HAP-1 (cell line): Measurements from ENCODE around the gene RPL13A.

Experiments
- DNase-seq, 2 experiments: peaks; one replicate each; pipeline ENCODE4 v3.0.0-alpha.2; 2016 to 2020; ENCODE audit warnings: low spot score in 2 of 2
- H3K27me3 ChIP-seq: fragments of 250-450 bp; sonication (Bioruptor Pico); 2 replicates; pipeline ENCODE4 v1.5.1; 2020; ENCODE audit warnings: low read depth, mild to moderate bottlenecking, moderate library complexity
- H3K36me3 ChIP-seq: fragments of 250-450 bp; sonication (Bioruptor Pico); replicated peaks from 2 replicates; pipeline ENCODE4 v1.5.1; 2020; ENCODE audit warnings: mild to moderate bottlenecking
- H3K4me1 ChIP-seq: fragments of 250-450 bp; sonication (Bioruptor Pico); 2 replicates; pipeline ENCODE4 v1.5.1; 2020; ENCODE audit warnings: mild to moderate bottlenecking
- H3K4me3 ChIP-seq: fragments of 250-450 bp; sonication (Bioruptor Pico); 2 replicates; pipeline ENCODE4 v1.5.1; 2020; ENCODE audit warnings: mild to moderate bottlenecking, moderate library complexity
- H3K9me3 ChIP-seq: fragments of 250-450 bp; sonication (Bioruptor Pico); 2 replicates; pipeline ENCODE4 v1.5.1; 2020; ENCODE audit warnings: mild to moderate bottlenecking, moderate library complexity
- in situ Hi-C: fragments of 300-500 bp; cut with MboI; formaldehyde crosslinking; loops from 3 replicates; pipeline ENCODE4 v1.14.3; 2020; ENCODE audit warnings: low sequenced_read_pairs, inconsistent platforms, mixed read lengths

Gene RPL13A

DNA sequence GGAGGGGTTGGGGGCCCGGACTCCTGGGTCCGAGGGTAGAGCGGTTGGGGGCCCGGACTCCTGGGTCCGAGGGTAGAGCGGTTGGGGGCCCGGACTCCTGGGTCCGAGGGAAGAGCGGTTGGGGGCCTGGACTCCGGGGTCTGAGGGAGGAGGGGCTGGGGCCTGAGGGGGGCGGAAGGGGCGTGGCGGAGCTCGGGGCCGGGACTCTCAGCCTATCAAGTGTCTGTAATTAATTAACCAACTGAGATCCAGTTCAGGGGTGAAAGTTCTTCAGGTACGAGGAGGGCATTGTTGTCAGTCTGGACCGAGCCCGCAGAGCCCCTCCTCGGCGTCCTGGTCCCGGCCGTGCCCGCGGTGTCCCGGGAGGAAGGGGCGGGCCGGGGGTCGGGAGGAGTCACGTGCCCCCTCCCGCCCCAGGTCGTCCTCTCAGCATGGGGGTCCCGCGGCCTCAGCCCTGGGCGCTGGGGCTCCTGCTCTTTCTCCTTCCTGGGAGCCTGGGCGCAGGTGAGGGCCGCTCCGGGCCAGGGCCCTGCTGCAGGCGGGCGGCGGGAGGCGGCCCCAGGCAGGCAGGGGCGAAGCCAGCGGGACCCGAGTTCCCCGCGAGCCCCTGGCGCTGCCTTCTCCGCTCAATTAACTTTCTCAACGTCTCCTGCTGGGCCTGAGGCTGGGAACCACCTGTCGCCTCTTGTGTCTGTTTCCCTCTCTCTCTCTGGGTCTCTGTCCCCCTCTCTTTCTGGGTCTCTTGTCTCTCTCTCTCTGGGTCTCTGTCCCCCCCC is 25.8 kb downstream of the RPL13A start:
- H3K36me3 ChIP-seq = no peaks in the 10 kb centered on the region
- peak overlapping the region; percentile 25 for H3K4me3 ChIP-seq
- in situ Hi-C loops = no loop called here
- no peaks in the 10 kb centered on the region for H3K9me3 ChIP-seq
- no peaks in the 10 kb centered on the region for H3K27me3 ChIP-seq
- H3K4me1 ChIP-seq = no peaks in the 10 kb centered on the region
- peak in 1 of 2 experiments; percentile 30 for DNase-seq

- Histone ChIP-seq H3K4me3 (peak overlapping the region; percentile 25; the same call in 1 of the 2 replicates), H3K4me1 (no peaks in the 10 kb centered on the region), H3K36me3 (no peaks in the 10 kb centered on the region), H3K27me3 (no peaks in the 10 kb centered on the region), H3K9me3 (no peaks in the 10 kb centered on the region)
- in situ Hi-C loops = no loop called here
- DNase-seq = no peak
These were observed 26.3 kb downstream of the RPL13A start for GRCh38 chr19:49513746-49514118.

DNA sequence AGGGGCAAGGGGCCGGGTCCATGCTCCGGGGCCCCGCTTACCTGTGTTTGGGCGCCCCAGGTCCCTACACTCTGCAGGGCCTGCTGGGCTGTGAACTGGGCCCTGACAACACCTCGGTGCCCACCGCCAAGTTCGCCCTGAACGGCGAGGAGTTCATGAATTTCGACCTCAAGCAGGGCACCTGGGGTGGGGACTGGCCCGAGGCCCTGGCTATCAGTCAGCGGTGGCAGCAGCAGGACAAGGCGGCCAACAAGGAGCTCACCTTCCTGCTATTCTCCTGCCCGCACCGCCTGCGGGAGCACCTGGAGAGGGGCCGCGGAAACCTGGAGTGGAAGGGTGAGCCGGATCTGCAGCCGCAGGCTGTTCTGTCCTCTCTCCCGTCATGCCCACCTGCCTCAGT is 26.7 kb downstream of the RPL13A start:
- in situ Hi-C loops = no loop called here
- no peak for DNase-seq
- H3K36me3 ChIP-seq = no peaks in the 10 kb centered on the region
- no peak overlapping the region for H3K4me3 ChIP-seq
- H3K9me3 ChIP-seq = no peaks in the 10 kb centered on the region
- no peaks in the 10 kb centered on the region for H3K27me3 ChIP-seq
- H3K4me1 ChIP-seq = no peaks in the 10 kb centered on the region

- in situ Hi-C loops = no loop called here
- Histone ChIP-seq H3K4me1 (no peaks in the 10 kb centered on the region), H3K36me3 (no peaks in the 10 kb centered on the region), H3K27me3 (no peaks in the 10 kb centered on the region), H3K4me3 (no peak overlapping the region), H3K9me3 (no peaks in the 10 kb centered on the region)
- no peak for DNase-seq
These were observed 28.4 kb downstream of the RPL13A start for GRCh38 chr19:49515767-49516166.

DNA sequence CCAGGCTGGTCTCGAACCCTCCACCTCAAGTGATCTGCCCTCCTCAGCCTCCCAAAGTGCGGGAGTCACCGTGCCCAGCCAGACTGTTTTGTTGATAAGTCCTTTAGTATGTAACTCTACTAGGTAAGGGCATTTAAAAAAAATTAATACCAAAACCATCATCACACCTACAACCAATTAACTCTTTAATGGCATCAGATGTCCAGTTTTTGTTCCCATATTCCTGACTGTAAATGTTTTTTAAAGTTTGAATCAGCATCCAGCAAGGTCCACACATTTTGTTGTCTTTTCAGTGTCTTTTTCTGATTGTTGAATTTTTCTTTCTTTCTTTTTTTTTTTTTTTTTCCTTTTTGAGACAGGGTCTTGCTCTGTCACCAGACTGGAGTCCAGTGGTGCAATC is 30.6 kb downstream of the RPL13A start:
- no peaks in the 10 kb centered on the region for H3K27me3 ChIP-seq
- in situ Hi-C loops = no loop called here
- no peaks in the 10 kb centered on the region for H3K9me3 ChIP-seq
- H3K4me3 ChIP-seq = no peak overlapping the region
- H3K4me1 ChIP-seq = no peaks in the 10 kb centered on the region
- DNase-seq = no peak
- H3K36me3 ChIP-seq = no peaks in the 10 kb centered on the region

- H3K36me3 ChIP-seq = no peaks in the 10 kb centered on the region
- no peak for DNase-seq
- in situ Hi-C loops = no loop called here
These were observed 33.4 kb downstream of the RPL13A start for GRCh38 chr19:49520705-49521319.

DNA sequence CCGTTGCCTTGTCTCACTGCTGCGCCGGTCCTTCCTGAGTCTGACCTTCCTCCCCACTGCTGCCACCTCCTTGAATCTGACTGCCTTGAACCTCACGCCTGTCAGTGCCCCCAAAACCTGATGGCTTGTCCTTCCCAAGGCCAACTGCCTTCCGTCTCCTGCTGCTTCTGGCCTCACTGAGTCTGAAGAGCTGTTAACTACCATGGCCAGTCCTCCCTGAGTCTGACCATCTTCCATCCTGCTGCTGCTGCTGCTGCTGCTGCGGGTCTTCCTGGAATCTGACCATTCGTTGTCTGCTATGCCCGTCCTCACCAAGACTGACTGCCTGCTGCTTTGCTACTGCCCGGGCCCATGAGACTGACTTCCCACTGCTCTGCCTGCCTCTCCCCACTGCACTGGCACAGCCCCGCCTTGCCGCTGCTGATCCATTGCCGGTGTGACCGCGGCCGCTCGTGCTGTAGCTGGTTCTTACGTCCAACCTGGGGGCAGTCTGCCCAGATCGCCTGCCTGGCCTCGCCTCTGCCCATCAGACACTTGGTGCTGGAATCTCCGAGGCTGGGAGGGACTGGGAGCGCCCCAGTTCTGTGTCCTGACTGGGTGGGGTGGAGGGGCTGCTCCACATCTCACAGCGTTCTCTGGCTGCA is 37.5 kb downstream of the RPL13A start:
- H3K27me3 ChIP-seq = no peaks in the 10 kb centered on the region
- peaks cover 8% of the 10 kb centered on the region; the same call in 1 of the 2 replicates for H3K4me1 ChIP-seq
- in situ Hi-C loops = no loop called here
- DNase-seq = no peak
- no peaks in the 10 kb centered on the region for H3K36me3 ChIP-seq
- no peaks in the 10 kb centered on the region for H3K9me3 ChIP-seq
- no peak overlapping the region for H3K4me3 ChIP-seq

More at GRCh38 chr19:49520705-49521319, 33.4 kb downstream of the RPL13A start:
- no peak overlapping the region for H3K4me3 ChIP-seq
- no peaks in the 10 kb centered on the region for H3K4me1 ChIP-seq
- no peaks in the 10 kb centered on the region for H3K27me3 ChIP-seq
- H3K9me3 ChIP-seq = no peaks in the 10 kb centered on the region

- Histone ChIP-seq H3K27me3 (no peaks in the 10 kb centered on the region), H3K9me3 (no peaks in the 10 kb centered on the region), H3K4me3 (peak overlapping the region; percentile 32), H3K4me1 (peaks cover 11% of the 10 kb centered on the region; the same call in 1 of the 2 replicates), H3K36me3 (no peaks in the 10 kb centered on the region)
- in situ Hi-C loops = no loop called here
- peak in 1 of 2 experiments; percentile 22 for DNase-seq
These were observed 40.9 kb downstream of the RPL13A start for GRCh38 chr19:49528211-49528771.

- Histone ChIP-seq H3K9me3 (no peaks in the 10 kb centered on the region), H3K4me3 (no peak overlapping the region), H3K36me3 (no peaks in the 10 kb centered on the region), H3K4me1 (peaks cover 16% of the 10 kb centered on the region), H3K27me3 (no peaks in the 10 kb centered on the region)
- no peak for DNase-seq
- in situ Hi-C loops = no loop called here
These were observed 43.3 kb downstream of the RPL13A start for GRCh38 chr19:49530708-49531107.

- no peaks in the 10 kb centered on the region for H3K9me3 ChIP-seq
- peak; percentile 74 to 88 for DNase-seq
- in situ Hi-C loops = no loop called here
- H3K4me3 ChIP-seq = peak overlapping the region; percentile 41
- no peaks in the 10 kb centered on the region for H3K36me3 ChIP-seq
- H3K4me1 ChIP-seq = peaks cover 8% of the 10 kb centered on the region
- no peaks in the 10 kb centered on the region for H3K27me3 ChIP-seq
These were observed 46.4 kb downstream of the RPL13A start for GRCh38 chr19:49533551-49534488.

- Histone ChIP-seq H3K9me3 (no peaks in the 10 kb centered on the region), H3K27me3 (no peaks in the 10 kb centered on the region), H3K4me1 (peaks cover 8% of the 10 kb centered on the region), H3K4me3 (peak overlapping the region; percentile 41), H3K36me3 (no peaks in the 10 kb centered on the region)
- in situ Hi-C loops = no loop called here
- DNase-seq = no peak
These were observed 47.4 kb downstream of the RPL13A start for GRCh38 chr19:49534632-49535385.

- no peak overlapping the region for H3K4me3 ChIP-seq
- DNase-seq = no peak
- H3K4me1 ChIP-seq = peaks cover 8% of the 10 kb centered on the region
- H3K36me3 ChIP-seq = no peaks in the 10 kb centered on the region
- in situ Hi-C loops = no loop called here
- no peaks in the 10 kb centered on the region for H3K27me3 ChIP-seq
- no peaks in the 10 kb centered on the region for H3K9me3 ChIP-seq
These were observed 49.6 kb downstream of the RPL13A start for GRCh38 chr19:49536921-49537462.
